ENCODE measurements around the gene DDX21.
A peak's percentile ranks its signal among the peaks of the same experiment; 100 is the strongest.
"Not testable (repeated sequence)": the region's sequence is repeated elsewhere in the genome, so short reads cannot be mapped to it uniquely, and the experiment has no call there.

Gene DDX21

DNA sequence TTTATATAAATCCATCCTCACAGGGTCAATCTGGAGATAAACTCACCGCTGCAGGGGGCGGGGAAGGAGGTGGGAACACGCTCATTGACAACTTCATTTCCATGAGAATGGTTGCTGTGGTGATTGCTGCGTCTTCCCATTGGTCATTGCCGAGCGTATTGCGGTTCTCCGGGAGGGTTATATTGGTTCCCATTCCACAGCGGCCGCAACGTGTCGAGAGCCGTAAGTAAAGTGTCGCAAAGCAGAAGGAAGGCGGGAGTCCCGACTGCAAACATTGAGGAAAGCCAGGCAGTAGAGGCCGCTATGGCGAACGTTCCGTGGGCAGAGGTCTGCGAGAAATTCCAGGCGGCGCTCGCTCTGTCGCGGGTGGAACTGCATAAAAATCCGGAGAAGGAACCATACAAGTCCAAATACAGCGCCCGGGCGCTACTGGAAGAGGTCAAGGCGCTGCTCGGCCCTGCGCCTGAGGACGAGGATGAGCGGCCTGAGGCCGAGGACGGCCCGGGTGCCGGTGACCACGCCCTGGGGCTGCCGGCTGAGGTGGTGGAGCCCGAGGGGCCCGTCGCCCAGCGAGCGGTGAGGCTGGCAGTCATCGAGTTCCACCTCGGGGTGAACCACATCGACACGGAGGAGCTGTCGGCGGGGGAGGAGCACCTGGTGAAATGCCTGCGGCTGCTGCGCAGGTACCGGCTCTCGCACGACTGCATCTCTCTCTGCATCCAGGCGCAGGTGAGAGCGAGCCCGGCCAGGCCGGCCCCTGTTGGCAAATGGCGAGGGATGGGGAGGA is 32.8 kb downstream of the DDX21 start, which contains the start of gene KIFBP:
Gene KIFBP (plus strand): TSS at position 274 of the 787 bp plus-strand sequence. CDS start 30 bp downstream, at position 304.
- peak; percentile 99 for DNase-seq (ENCODE audit: low read depth)

DNA sequence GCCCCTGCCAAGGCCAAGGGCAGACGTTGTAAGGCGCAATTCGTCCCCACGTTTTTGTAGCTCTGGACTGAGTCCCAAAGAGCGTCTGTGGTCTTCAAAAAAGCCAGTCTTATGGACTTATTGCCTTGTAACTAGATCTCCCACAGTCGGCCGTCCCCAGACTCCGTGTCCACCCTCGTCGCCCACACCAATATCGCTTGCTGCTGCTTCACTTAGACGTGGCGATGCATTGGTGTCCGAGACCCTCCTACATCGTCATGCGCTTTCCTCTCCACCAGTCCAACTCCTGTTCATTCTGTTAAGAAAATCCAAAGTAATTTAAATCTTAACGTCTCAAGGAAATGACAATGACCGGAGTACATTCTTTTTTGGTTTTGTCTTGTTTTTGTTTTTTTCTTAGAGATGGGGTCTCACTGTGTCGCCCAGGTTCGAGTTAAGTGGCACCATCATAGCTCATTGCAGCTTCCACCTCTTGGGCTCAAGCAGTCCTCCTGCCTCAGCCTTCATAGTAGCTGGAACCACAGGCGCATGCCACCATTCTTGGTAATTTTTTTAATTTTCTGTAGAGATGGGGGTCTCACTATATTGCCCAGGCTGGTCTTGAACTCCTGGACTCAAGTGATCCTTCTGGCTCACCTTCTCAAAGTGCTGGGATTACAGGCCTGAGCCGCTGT is 33.5 kb downstream of the DDX21 start:
- DNase-seq (ENCODE audit: low read depth) = peak; percentile 24

DNA sequence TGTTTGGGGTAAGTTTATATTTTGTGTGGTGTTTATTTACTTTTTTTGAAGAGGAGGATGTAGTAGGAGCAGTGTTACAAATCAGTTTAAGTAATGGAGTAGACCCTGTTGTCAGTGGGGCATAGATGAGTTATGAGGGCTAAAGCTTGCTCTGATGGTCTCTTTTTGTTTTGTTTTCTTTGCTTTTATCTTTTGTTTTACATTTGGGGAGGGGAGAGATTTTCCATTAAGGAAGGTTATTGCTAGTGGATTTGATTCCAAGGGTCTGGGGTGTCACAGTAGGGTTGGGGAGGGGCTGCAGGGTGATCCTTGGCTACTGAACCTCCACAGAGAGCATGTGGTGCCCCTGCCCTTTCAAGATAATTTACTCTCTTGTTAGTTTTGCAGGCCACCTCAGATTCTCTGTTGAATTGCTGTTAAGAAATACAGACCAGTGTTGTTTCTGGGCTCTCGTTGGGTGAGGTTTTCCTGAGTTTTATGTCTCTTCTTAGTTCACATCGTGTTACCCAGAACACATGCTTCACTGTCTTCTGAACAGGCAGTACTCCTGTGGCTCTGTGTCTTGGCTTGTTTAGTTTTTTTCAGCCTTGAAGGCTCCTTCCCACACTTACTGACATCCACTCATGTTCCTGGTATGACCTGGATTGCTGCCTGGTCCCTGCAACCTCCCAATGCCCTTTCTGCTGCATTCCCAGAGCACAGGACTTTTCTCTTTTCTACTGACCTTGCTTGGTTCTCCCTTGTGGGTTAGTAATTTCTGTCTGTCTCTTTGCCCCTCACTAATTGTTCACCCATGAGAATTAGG is 36.9 kb downstream of the DDX21 start:
- DNase-seq (ENCODE audit: low read depth) = peak; percentile 96

- DNase-seq (ENCODE audit: low read depth) = no peak
Observed at GRCh38 chr10:68997211-68997610, 41.2 kb downstream of the DDX21 start.

- peak; percentile 62 for DNase-seq (ENCODE audit: low read depth)
Observed at GRCh38 chr10:69004821-69005220, 48.9 kb downstream of the DDX21 start.

GRCh38 chr10:69005704-69006485 is 49.9 kb downstream of the DDX21 start:
- no peak for DNase-seq (ENCODE audit: low read depth)

- DNase-seq (ENCODE audit: low read depth) = no peak
Observed at GRCh38 chr10:69007260-69007659, 51.3 kb downstream of the DDX21 start.

DNA sequence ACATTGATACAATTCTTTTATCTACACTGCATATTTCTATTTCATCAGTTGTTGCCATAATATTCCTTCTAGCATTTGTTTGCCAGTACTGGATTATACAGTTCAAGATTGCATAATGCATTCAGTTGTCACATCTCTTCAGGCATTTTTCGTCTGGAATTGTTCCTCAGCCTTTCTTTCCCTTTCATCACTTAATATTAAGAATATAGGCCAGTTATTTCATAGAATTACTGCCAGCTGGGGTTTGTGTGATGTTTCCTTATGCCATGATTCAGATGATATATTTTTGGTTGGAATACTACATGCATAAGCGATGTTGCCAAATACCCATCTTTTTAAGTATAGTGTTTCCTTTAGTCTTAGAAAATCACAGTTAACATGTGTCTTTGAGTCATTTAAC is 53.4 kb downstream of the DDX21 start:
- DNase-seq (ENCODE audit: low read depth) = peak; percentile 47

DNA sequence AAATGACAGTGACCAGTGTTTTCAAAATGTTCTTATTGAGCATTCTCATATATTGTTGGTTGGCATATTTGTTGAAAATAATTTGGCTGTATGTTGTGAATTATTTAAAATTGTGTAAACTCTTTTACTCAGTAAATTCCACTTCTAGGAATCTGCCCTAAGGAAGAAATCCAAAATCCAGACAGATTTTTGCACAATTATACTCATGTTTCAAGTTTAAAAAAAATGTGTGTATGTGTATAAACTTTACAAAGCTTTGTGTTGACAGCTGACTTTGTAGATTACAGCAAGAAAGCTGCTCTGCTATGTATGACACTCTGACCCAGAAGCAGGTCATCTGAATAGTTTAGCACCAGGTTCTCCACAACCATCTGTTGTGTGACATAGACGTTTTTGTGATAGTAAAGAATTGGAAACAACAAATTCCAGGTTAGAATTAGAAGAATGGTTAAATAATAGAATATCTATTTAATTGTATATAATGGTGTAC is 54.2 kb downstream of the DDX21 start:
- peak; percentile 31 for DNase-seq (ENCODE audit: low read depth)

- not testable (repeated sequence) for DNase-seq (ENCODE audit: low read depth)
Observed at GRCh38 chr10:69012778-69013177, 56.8 kb downstream of the DDX21 start.

DNA sequence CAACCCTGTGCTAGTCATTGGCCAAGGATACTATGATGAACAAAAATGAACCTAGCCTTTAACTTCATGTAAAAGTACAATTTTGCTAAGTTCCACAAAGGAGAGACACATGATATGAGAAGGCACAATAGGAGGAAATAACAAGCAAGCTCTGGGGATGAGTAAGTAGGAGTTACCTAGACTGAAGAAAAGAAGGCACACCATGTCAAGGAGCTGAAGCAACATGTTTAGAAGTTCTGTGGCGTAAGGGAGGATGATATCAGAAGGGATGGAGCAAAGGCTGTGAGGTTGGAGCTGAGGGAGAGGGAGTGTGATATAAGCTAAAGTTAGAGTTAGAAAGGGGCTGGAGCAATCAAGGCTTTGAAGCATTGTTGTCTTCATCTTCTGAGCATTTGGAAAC is 58.2 kb downstream of the DDX21 start:
- DNase-seq (ENCODE audit: low read depth) = peak; percentile 88

GRCh38 chr10:69018613-69019012 is 62.6 kb downstream of the DDX21 start:
- DNase-seq (ENCODE audit: low read depth) = no peak

- no peak for DNase-seq (ENCODE audit: low read depth)
Observed at GRCh38 chr10:69022611-69023010, 66.6 kb downstream of the DDX21 start.

GRCh38 chr10:69025370-69025896 is 69.5 kb downstream of the DDX21 start:
- no peak for DNase-seq (ENCODE audit: low read depth)

DNA sequence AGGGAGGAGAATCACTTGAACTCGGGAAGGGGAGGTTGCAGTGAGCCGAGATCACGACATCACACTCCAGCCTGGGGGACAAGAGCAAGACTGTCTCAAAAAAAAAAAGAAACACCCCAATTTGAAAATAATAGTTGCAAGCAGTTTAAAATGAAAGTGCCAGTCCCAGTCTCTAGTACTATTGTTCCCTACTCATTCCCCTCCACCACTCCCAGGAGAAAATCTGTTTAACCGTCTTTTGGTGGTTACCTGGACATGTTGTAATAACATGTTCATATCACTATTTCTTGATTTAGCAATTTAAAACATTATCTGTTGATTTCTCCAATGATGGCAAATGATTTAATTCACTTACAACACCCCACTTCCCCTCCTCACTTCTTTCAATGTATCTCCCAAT is 77.3 kb downstream of the DDX21 start:
- DNase-seq (ENCODE audit: low read depth) = no peak
